SH-SY5Y (cell line): ENCODE measurements around the gene EEIG2.

ENCODE experiments used
- GATA2 ChIP-seq: IDR thresholded peaks from 2 replicates; pipeline ENCODE4 v1.6.1; 2011; ENCODE audit warnings: mild to moderate bottlenecking, low read depth, low read length
- GATA3 ChIP-seq: IDR thresholded peaks from 2 replicates; pipeline ENCODE4 v1.6.1; 2011; ENCODE audit warnings: low read depth, mild to moderate bottlenecking, low read length, moderate library complexity

- TF ChIP-seq GATA2 (no peak), GATA3 (no peak)
Measured at GRCh38 chr1:108609483-108610049, 49.7 kb downstream of the EEIG2 start.
